ENCODE results near the gene NCOR1.

DNA sequence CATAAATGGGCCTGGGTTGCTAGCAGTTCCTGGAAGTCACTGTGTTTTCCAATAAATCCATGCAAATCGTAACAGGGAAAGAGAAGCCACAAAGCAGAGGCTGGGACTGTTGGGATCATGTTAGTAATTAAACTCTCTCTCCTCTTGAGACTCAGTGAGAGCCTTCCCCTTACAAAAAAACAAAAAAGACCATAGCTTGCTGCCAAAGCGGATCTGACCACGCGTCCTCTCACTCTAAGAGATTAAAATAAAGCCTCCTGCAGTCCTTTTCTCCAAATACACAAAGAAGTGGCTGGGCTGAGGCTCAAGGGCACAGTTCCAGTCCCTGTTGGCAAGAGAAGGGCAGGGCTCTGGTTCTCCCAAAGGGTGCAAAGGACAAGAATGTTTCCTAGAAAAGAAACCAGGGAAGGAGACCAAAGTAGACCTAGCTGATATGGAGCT is 40.2 kb upstream of the NCOR1 start:
- TF ChIP-seq, protein P1, sequence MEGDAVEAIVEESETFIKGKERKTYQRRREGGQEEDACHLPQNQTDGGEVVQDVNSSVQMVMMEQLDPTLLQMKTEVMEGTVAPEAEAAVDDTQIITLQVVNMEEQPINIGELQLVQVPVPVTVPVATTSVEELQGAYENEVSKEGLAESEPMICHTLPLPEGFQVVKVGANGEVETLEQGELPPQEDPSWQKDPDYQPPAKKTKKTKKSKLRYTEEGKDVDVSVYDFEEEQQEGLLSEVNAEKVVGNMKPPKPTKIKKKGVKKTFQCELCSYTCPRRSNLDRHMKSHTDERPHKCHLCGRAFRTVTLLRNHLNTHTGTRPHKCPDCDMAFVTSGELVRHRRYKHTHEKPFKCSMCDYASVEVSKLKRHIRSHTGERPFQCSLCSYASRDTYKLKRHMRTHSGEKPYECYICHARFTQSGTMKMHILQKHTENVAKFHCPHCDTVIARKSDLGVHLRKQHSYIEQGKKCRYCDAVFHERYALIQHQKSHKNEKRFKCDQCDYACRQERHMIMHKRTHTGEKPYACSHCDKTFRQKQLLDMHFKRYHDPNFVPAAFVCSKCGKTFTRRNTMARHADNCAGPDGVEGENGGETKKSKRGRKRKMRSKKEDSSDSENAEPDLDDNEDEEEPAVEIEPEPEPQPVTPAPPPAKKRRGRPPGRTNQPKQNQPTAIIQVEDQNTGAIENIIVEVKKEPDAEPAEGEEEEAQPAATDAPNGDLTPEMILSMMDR (conservative IDR thresholded peaks at IDR 0.05; ENCODE audit: low read depth in 2 of 2): no peak
- TF ChIP-seq EZH2phosphoT487 (IDR thresholded peaks at IDR 0.05; ENCODE audit: unreplicated experiment) (no peak), POLR2AphosphoS5 (IDR thresholded peaks at IDR 0.05; ENCODE audit: low read depth) (no peak), JUNB (IDR thresholded peaks at IDR 0.05; ENCODE audit: unreplicated experiment) (no peak), ZNF114 (CRISPR knock-in tag; IDR thresholded peaks at IDR 0.05) (no peak), EZH2 (IDR thresholded peaks at IDR 0.05; ENCODE audit: low read depth, unreplicated experiment) (no peak), NANOG (IDR thresholded peaks at IDR 0.05; ENCODE audit: borderline replicate concordance) (no peak), STAT1 (IDR thresholded peaks at IDR 0.05; ENCODE audit: unreplicated experiment) (no peak), CREB1 (CRISPR knock-in tag; IDR thresholded peaks at IDR 0.05; ENCODE audit: low read depth) (no peak), ZNF331 (CRISPR knock-in tag; IDR thresholded peaks at IDR 0.05; ENCODE audit: low read depth) (no peak)
- TF ChIP-seq, protein P2, sequence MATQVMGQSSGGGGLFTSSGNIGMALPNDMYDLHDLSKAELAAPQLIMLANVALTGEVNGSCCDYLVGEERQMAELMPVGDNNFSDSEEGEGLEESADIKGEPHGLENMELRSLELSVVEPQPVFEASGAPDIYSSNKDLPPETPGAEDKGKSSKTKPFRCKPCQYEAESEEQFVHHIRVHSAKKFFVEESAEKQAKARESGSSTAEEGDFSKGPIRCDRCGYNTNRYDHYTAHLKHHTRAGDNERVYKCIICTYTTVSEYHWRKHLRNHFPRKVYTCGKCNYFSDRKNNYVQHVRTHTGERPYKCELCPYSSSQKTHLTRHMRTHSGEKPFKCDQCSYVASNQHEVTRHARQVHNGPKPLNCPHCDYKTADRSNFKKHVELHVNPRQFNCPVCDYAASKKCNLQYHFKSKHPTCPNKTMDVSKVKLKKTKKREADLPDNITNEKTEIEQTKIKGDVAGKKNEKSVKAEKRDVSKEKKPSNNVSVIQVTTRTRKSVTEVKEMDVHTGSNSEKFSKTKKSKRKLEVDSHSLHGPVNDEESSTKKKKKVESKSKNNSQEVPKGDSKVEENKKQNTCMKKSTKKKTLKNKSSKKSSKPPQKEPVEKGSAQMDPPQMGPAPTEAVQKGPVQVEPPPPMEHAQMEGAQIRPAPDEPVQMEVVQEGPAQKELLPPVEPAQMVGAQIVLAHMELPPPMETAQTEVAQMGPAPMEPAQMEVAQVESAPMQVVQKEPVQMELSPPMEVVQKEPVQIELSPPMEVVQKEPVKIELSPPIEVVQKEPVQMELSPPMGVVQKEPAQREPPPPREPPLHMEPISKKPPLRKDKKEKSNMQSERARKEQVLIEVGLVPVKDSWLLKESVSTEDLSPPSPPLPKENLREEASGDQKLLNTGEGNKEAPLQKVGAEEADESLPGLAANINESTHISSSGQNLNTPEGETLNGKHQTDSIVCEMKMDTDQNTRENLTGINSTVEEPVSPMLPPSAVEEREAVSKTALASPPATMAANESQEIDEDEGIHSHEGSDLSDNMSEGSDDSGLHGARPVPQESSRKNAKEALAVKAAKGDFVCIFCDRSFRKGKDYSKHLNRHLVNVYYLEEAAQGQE (IDR thresholded peaks at IDR 0.05; ENCODE audit: unreplicated experiment): no peak
- TF ChIP-seq, protein P3, sequence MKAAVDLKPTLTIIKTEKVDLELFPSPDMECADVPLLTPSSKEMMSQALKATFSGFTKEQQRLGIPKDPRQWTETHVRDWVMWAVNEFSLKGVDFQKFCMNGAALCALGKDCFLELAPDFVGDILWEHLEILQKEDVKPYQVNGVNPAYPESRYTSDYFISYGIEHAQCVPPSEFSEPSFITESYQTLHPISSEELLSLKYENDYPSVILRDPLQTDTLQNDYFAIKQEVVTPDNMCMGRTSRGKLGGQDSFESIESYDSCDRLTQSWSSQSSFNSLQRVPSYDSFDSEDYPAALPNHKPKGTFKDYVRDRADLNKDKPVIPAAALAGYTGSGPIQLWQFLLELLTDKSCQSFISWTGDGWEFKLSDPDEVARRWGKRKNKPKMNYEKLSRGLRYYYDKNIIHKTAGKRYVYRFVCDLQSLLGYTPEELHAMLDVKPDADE (IDR thresholded peaks at IDR 0.05): no peak
- TF ChIP-seq, protein P4, sequence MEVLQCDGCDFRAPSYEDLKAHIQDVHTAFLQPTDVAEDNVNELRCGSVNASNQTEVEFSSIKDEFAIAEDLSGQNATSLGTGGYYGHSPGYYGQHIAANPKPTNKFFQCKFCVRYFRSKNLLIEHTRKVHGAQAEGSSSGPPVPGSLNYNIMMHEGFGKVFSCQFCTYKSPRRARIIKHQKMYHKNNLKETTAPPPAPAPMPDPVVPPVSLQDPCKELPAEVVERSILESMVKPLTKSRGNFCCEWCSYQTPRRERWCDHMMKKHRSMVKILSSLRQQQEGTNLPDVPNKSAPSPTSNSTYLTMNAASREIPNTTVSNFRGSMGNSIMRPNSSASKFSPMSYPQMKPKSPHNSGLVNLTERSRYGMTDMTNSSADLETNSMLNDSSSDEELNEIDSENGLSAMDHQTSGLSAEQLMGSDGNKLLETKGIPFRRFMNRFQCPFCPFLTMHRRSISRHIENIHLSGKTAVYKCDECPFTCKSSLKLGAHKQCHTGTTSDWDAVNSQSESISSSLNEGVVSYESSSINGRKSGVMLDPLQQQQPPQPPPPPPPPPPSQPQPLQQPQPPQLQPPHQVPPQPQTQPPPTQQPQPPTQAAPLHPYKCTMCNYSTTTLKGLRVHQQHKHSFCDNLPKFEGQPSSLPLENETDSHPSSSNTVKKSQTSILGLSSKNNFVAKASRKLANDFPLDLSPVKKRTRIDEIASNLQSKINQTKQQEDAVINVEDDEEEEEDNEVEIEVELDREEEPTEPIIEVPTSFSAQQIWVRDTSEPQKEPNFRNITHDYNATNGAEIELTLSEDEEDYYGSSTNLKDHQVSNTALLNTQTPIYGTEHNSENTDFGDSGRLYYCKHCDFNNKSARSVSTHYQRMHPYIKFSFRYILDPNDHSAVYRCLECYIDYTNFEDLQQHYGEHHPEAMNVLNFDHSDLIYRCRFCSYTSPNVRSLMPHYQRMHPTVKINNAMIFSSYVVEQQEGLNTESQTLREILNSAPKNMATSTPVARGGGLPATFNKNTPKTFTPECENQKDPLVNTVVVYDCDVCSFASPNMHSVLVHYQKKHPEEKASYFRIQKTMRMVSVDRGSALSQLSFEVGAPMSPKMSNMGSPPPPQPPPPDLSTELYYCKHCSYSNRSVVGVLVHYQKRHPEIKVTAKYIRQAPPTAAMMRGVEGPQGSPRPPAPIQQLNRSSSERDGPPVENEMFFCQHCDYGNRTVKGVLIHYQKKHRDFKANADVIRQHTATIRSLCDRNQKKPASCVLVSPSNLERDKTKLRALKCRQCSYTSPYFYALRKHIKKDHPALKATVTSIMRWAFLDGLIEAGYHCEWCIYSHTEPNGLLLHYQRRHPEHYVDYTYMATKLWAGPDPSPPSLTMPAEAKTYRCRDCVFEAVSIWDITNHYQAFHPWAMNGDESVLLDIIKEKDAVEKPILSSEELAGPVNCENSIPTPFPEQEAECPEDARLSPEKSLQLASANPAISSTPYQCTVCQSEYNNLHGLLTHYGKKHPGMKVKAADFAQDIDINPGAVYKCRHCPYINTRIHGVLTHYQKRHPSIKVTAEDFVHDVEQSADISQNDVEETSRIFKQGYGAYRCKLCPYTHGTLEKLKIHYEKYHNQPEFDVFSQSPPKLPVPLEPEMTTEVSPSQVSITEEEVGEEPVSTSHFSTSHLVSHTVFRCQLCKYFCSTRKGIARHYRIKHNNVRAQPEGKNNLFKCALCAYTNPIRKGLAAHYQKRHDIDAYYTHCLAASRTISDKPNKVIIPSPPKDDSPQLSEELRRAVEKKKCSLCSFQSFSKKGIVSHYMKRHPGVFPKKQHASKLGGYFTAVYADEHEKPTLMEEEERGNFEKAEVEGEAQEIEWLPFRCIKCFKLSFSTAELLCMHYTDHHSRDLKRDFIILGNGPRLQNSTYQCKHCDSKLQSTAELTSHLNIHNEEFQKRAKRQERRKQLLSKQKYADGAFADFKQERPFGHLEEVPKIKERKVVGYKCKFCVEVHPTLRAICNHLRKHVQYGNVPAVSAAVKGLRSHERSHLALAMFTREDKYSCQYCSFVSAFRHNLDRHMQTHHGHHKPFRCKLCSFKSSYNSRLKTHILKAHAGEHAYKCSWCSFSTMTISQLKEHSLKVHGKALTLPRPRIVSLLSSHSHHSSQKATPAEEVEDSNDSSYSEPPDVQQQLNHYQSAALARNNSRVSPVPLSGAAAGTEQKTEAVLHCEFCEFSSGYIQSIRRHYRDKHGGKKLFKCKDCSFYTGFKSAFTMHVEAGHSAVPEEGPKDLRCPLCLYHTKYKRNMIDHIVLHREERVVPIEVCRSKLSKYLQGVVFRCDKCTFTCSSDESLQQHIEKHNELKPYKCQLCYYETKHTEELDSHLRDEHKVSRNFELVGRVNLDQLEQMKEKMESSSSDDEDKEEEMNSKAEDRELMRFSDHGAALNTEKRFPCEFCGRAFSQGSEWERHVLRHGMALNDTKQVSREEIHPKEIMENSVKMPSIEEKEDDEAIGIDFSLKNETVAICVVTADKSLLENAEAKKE (CRISPR knock-in tag; IDR thresholded peaks at IDR 0.05): no peak

Measured in GM23338 (cell line).